Ascending aorta (tissue), 2 donors: ENCODE measurements around the gene GPSM1. TPM values are rescaled to one million over a fixed set of nuclear protein-coding genes. Genes with fewer than 3 reads are reported as not detected.

Source experiments
- DNase-seq, 2 donors: peaks; one replicate each; pipeline ENCODE4 v3.0.0-alpha.2; 2019; ENCODE audit warnings: low spot score in 2 of 2
- H3K27ac ChIP-seq, 2 donors: fragments of 200-600 bp; sonication (generic); one replicate each; pipeline ENCODE4 v1.5.1; 2016 to 2017; ENCODE audit warnings: mild to moderate bottlenecking in 1 of 2
- H3K27me3 ChIP-seq: fragments of 200-600 bp; sonication (generic); one replicate; pipeline ENCODE4 v1.5.1; 2017
- H3K36me3 ChIP-seq, 2 donors: fragments of 200-600 bp; sonication (generic); one replicate each; pipeline ENCODE4 v1.5.1; 2016
- H3K4me1 ChIP-seq, 2 donors: fragments of 200-600 bp; sonication (generic); one replicate each; pipeline ENCODE4 v1.5.1; 2016 to 2017; ENCODE audit warnings: mild to moderate bottlenecking in 1 of 2
- H3K4me3 ChIP-seq, 2 donors: fragments of 200-600 bp; sonication (generic); one replicate each; pipeline ENCODE4 v1.5.1; 2016 to 2017; ENCODE audit warnings: mild to moderate bottlenecking in 1 of 2
- H3K9me3 ChIP-seq, 2 donors: fragments of 200-600 bp; sonication (generic); one replicate each; pipeline ENCODE4 v1.5.1; 2016
- intact Hi-C: fragments of 100-400 bp; cut with DNase I; formaldehyde crosslinking; loops from one replicate; pipeline ENCODE4 v1.15.1; 2023
- total RNA-seq: library from RNA; depleted of rRNA; stranded (reverse); fragments of >200 nt; gene quantifications from one replicate; pipeline ENCODE4 v1.1.0, GENCODE V29; 2016
- TF ChIP-seq, protein P1 (sequence below), 3 experiments: fragments of 200-600 bp in 2 of 3; fragments of 450-650 bp in 1 of 3; sonication (generic) in 2 of 3; IDR thresholded peaks; one replicate each; pipeline ENCODE4 v1.5.1; 2016 to 2019; ENCODE audit warnings: antibody characterized with exemption in 3 of 3, mild to moderate bottlenecking in 1 of 3, moderate library complexity in 1 of 3

The GPSM1 gene
- total RNA-seq, 1 donor from 2014 or later = 85.1 TPM

DNA sequence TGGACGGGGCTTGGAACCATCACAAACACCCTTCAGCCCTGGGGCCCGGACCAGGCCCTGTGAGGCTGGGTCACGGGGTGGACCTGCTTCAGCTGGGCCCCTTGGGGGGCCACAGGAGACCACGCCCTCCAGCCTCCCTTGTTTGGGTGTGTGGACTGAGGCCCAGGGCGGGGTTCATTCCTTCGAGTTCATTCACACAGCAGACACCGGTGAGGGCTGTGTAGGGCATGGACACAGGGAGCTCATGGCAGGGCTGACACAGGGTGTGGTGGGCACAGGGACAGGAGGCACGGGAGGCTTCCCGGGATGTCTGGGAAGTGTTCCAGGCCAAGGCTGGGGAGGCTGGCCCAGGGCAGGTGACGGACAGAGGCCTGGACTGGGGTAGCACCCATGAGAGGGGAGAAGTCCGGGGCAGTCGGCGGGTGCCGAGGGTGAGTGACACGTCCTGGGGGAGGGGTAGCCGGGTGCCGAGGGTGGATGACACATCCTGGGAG, 27.3 kb downstream of the GPSM1 start:
- TF ChIP-seq, protein P1, sequence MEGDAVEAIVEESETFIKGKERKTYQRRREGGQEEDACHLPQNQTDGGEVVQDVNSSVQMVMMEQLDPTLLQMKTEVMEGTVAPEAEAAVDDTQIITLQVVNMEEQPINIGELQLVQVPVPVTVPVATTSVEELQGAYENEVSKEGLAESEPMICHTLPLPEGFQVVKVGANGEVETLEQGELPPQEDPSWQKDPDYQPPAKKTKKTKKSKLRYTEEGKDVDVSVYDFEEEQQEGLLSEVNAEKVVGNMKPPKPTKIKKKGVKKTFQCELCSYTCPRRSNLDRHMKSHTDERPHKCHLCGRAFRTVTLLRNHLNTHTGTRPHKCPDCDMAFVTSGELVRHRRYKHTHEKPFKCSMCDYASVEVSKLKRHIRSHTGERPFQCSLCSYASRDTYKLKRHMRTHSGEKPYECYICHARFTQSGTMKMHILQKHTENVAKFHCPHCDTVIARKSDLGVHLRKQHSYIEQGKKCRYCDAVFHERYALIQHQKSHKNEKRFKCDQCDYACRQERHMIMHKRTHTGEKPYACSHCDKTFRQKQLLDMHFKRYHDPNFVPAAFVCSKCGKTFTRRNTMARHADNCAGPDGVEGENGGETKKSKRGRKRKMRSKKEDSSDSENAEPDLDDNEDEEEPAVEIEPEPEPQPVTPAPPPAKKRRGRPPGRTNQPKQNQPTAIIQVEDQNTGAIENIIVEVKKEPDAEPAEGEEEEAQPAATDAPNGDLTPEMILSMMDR (IDR thresholded peaks at IDR 0.05) = no peak
- Histone ChIP-seq H3K4me3 (no peak overlapping the region), H3K27ac (peak overlapping the region; percentile 34 to 46), H3K27me3 (no peaks in the 10 kb centered on the region), H3K9me3 (no peaks in the 10 kb centered on the region), H3K36me3 (peaks cover 16 to 24% of the 10 kb centered on the region in 2 donors), H3K4me1 (peaks cover 0 to 4% of the 10 kb centered on the region in 2 donors)
- DNase-seq = no peak
- intact Hi-C loops = no loop called here

DNA sequence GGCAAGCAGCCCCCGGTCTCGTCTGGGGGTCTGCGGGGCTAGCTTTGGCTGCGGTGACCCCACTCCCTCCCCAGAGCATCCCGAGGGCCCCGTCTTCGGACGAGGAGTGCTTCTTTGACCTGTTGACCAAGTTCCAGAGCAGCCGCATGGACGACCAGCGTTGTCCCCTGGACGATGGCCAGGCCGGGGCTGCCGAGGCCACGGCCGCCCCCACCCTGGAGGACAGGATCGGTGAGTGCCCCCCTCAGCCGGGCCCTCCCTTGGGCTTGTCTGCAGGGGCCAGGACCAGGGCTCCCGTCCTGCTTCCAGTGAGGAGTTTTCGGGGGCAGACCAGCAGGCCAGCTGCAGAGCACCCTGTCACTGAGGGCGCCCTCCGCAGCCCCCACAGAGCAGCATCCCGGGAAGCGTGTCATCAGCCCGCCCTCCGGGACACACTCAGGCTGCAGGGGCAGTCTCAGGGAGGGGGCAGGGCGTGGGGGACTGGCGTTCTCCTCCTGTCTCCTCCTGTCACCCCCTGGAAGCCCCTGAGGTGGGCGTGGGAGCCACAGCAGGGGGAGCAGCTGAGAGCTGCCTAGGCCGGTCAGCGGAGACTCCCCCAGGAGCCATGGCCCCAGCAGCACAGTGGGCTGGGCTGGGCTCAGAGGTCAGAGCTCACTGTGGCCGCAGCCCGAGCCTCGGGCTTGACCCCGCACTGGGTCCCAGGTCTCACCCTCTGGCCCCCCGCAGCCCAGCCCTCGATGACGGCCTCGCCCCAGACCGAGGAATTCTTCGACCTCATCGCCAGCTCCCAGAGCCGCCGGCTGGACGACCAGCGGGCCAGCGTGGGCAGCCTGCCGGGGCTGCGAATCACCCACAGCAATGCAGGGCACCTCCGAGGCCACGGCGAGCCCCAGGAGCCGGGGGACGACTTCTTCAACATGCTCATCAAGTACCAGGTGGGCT, 28.5 kb downstream of the GPSM1 start:
- Histone ChIP-seq H3K9me3 (no peaks in the 10 kb centered on the region), H3K4me3 (no peak overlapping the region), H3K4me1 (peaks cover 0 to 4% of the 10 kb centered on the region in 2 donors), H3K27ac (no peak overlapping the region), H3K36me3 (peaks cover 12 to 25% of the 10 kb centered on the region in 2 donors), H3K27me3 (no peaks in the 10 kb centered on the region)
- TF ChIP-seq, protein P1 (IDR thresholded peaks at IDR 0.05) = no peak
- intact Hi-C loops = no loop called here
- no peak for DNase-seq

DNA sequence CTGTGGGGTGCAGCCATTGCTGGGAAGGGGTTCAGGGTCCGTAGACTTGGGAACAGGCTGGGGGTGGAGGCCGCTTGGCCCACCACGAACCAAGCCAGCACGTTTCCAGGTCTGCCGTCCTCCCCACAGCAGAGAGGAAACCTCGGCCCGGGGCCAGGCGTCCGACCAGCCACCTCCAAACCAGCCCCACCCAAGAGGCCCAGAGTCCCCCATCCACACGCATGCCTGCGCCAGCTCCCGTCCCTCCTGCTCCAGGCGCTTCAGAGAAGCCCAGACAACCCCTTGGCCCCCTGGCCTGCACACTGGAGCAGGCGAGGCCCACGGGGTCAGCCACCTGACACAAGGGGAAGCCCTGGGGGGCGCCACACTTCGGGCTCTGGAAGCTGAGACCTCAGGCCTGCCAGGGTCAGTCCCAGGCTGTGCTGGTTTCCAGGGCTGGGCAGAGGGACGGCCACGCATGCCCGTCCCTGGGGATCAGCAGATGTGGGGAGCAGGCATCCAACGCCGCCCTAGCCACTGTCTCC, 29.9 kb downstream of the GPSM1 start:
- H3K36me3 ChIP-seq = peaks cover 12 to 25% of the 10 kb centered on the region in 2 donors
- no peaks in the 10 kb centered on the region for H3K9me3 ChIP-seq
- no peak overlapping the region for H3K27ac ChIP-seq
- H3K4me3 ChIP-seq = no peak overlapping the region
- H3K4me1 ChIP-seq = peaks cover 0 to 4% of the 10 kb centered on the region in 2 donors
- no peak for DNase-seq
- TF ChIP-seq, protein P1 (IDR thresholded peaks at IDR 0.05) = no peak
- intact Hi-C loops = no loop called here
- H3K27me3 ChIP-seq = no peaks in the 10 kb centered on the region

DNA sequence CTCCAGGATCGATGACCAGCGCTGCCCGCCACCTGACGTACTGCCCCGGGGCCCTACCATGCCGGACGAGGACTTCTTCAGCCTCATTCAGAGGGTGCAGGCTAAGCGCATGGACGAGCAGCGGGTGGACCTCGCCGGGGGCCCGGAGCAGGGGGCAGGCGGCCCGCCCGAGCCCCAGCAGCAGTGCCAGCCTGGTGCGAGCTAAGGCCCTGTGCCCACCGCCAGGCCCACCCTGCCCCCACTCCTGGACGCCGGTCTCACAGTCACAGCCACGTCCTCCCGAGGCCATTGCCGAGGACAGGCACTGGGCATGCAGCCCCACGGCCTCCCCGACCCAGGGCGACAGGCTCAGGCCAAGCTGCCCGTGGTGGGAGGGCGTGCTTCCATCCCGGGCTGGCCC, 30.7 kb downstream of the GPSM1 start:
- no peak for DNase-seq
- no peaks in the 10 kb centered on the region for H3K27me3 ChIP-seq
- intact Hi-C loops = no loop called here
- TF ChIP-seq, protein P1 (IDR thresholded peaks at IDR 0.05) = no peak
- H3K27ac ChIP-seq = no peak overlapping the region
- H3K4me1 ChIP-seq = peaks cover 0 to 6% of the 10 kb centered on the region in 2 donors
- H3K4me3 ChIP-seq = no peak overlapping the region
- H3K36me3 ChIP-seq = peaks cover 12 to 25% of the 10 kb centered on the region in 2 donors
- H3K9me3 ChIP-seq = no peaks in the 10 kb centered on the region

DNA sequence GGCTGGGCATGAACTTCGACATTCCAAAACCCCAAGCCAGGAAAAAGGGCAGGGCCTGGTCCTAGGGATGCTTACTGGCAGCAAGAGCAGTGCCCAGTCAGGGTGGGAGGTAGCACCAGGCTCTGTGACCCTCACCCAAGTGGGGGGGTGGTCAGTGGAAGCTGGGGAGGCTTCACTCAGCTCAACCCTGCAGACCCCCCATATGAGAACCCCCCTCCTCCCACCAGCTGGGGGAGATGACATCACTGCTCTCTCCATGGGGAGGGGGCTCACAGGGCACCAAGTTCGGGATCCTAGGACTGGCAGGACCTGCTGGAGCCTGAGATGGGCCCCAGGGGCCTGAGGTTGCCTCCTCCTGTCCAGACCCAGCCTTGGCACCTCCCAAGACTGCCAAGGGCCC, 31.5 kb downstream of the GPSM1 start:
- Histone ChIP-seq H3K4me1 (peaks cover 2 to 8% of the 10 kb centered on the region in 2 donors), H3K27ac (no peak overlapping the region), H3K36me3 (peaks cover 12 to 25% of the 10 kb centered on the region in 2 donors), H3K27me3 (no peaks in the 10 kb centered on the region), H3K4me3 (no peak overlapping the region), H3K9me3 (no peaks in the 10 kb centered on the region)
- TF ChIP-seq, protein P1 (IDR thresholded peaks at IDR 0.05) = no peak
- intact Hi-C loops = no loop called here
- no peak for DNase-seq
